Trophoblast cell (in vitro differentiated cells and primary cell): ENCODE measurements around the gene ZNF823.
"Not testable (repeated sequence)": the region's sequence is repeated elsewhere in the genome, so short reads cannot be mapped to it uniquely, and the experiment has no call there.

Experiments used
- DNase-seq, 2 donors: peaks; one replicate each; pipeline ENCODE4 v3.0.0-alpha.2; 2016
- H2AFZ ChIP-seq: 2 replicates; pipeline ENCODE4 v1.6.1; 2013; ENCODE audit warnings: low read length, moderate library complexity, mild to moderate bottlenecking; ENCODE audit not compliant: insufficient read depth, poor library complexity
- H2AK5ac ChIP-seq: 2 replicates; pipeline ENCODE4 v1.6.1; 2013; ENCODE audit warnings: mild to moderate bottlenecking, low read length
- H2BK120ac ChIP-seq: 2 replicates; pipeline ENCODE4 v1.6.1; 2013; ENCODE audit warnings: low read length, mild to moderate bottlenecking, moderate library complexity; ENCODE audit not compliant: insufficient read depth, poor library complexity
- H2BK12ac ChIP-seq: 2 replicates; pipeline ENCODE4 v1.6.1; 2013; ENCODE audit warnings: mild to moderate bottlenecking, low read length, moderate library complexity
- H2BK5ac ChIP-seq: 2 replicates; pipeline ENCODE4 v1.6.1; 2013; ENCODE audit warnings: low read length, low read depth, moderate library complexity, mild to moderate bottlenecking; ENCODE audit not compliant: poor library complexity
- H3K14ac ChIP-seq: 2 replicates; pipeline ENCODE4 v1.6.1; 2013; ENCODE audit warnings: mild to moderate bottlenecking, low read length
- H3K18ac ChIP-seq: 2 replicates; pipeline ENCODE4 v1.6.1; 2013; ENCODE audit warnings: mild to moderate bottlenecking, low read length
- H3K23ac ChIP-seq: 2 replicates; pipeline ENCODE4 v1.6.1; 2013; ENCODE audit warnings: low read length
- H3K27ac ChIP-seq: 2 replicates; pipeline ENCODE4 v1.5.1; 2013; ENCODE audit warnings: low read depth, mild to moderate bottlenecking, inconsistent platforms, low read length, moderate library complexity
- H3K27me3 ChIP-seq: 2 replicates; pipeline ENCODE4 v1.6.1; 2013; ENCODE audit warnings: inconsistent platforms, mild to moderate bottlenecking, low read length, moderate library complexity; ENCODE audit not compliant: insufficient read depth
- H3K36me3 ChIP-seq, 2 experiments: 1 replicate in 1 of 2; 2 replicates in 1 of 2; pipeline ENCODE4 v1.6.1; 2013; ENCODE audit warnings: low read length in 2 of 2, mild to moderate bottlenecking in 2 of 2, moderate library complexity in 1 of 2; ENCODE audit not compliant: insufficient read depth in 2 of 2, control insufficient read depth in 1 of 2
- H3K4ac ChIP-seq: 2 replicates; pipeline ENCODE4 v1.6.1; 2013; ENCODE audit warnings: low read depth, mild to moderate bottlenecking, low read length, moderate library complexity
- H3K4me1 ChIP-seq, 2 experiments: 1 replicate in 1 of 2; 2 replicates in 1 of 2; pipeline ENCODE4 v1.6.1; 2013; ENCODE audit warnings: low read length in 2 of 2, mild to moderate bottlenecking in 2 of 2, moderate library complexity in 1 of 2; ENCODE audit not compliant: insufficient read depth in 2 of 2, control insufficient read depth in 1 of 2
- H3K4me2 ChIP-seq: 2 replicates; pipeline ENCODE4 v1.6.1; 2013; ENCODE audit warnings: inconsistent platforms, mild to moderate bottlenecking, low read length, moderate library complexity
- H3K4me3 ChIP-seq: 2 replicates; pipeline ENCODE4 v1.5.1; 2013; ENCODE audit warnings: mild to moderate bottlenecking, low read depth, low read length, inconsistent platforms
- H3K79me1 ChIP-seq: one replicate; pipeline ENCODE4 v1.6.1; 2013; ENCODE audit warnings: low read length
- H3K79me2 ChIP-seq: 2 replicates; pipeline ENCODE4 v1.6.1; 2013; ENCODE audit warnings: low read length, mild to moderate bottlenecking; ENCODE audit not compliant: control insufficient read depth, insufficient read depth, poor library complexity
- H3K9ac ChIP-seq: 2 replicates; pipeline ENCODE4 v1.6.1; 2013; ENCODE audit warnings: mild to moderate bottlenecking, low read length
- H3K9me3 ChIP-seq: 2 replicates; pipeline ENCODE4 v1.6.1; 2013; ENCODE audit warnings: low read depth, mild to moderate bottlenecking, control low read depth, inconsistent platforms, low read length; ENCODE audit not compliant: insufficient read depth
- H4K12ac ChIP-seq: 2 replicates; pipeline ENCODE4 v1.6.1; 2013; ENCODE audit warnings: low read depth, mild to moderate bottlenecking, low read length, moderate library complexity
- H4K8ac ChIP-seq: 2 replicates; pipeline ENCODE4 v1.6.1; 2013; ENCODE audit warnings: low read depth, mild to moderate bottlenecking, low read length, moderate library complexity
- H4K91ac ChIP-seq: one replicate; pipeline ENCODE4 v1.6.1; 2013; ENCODE audit warnings: low read depth, mild to moderate bottlenecking, low read length, moderate library complexity
- WGBS: extraction: QIAGEN DNeasy Blood & Tissue Kit; methylation state at CpG from one replicate; pipeline ENCODE4 v1.1.7; 2013; ENCODE audit warnings: missing lambda C conversion rate; ENCODE audit not compliant: insufficient read length, insufficient coverage; ENCODE audit errors: extremely low coverage; 5-methylcytosine and 5-hydroxymethylcytosine counted together

The ZNF823 gene

GRCh38 chr19:11678504-11678903, 60.2 kb downstream of the ZNF823 start:
- H3K14ac ChIP-seq = no peak overlapping the region
- H3K9ac ChIP-seq = no peak overlapping the region
- H3K9me3 ChIP-seq = peaks cover 22% of the 10 kb centered on the region
- no peaks in the 10 kb centered on the region for H3K79me2 ChIP-seq
- H2BK5ac ChIP-seq = no peak overlapping the region
- H3K79me1 ChIP-seq = no peaks in the 10 kb centered on the region
- no peak overlapping the region for H3K4me3 ChIP-seq
- H3K23ac ChIP-seq = no peak overlapping the region
- H2BK12ac ChIP-seq = no peak overlapping the region
- H3K18ac ChIP-seq = no peak overlapping the region
- no peak overlapping the region for H3K4ac ChIP-seq
- H3K4me2 ChIP-seq = no peak overlapping the region
- H3K36me3 ChIP-seq = peaks cover 7 to 11% of the 10 kb centered on the region in 2 experiments
- WGBS = no CpG with 5 or more reads among the region's 1 CpG
- H2AFZ ChIP-seq = no peak overlapping the region
- DNase-seq = no peak
- H4K8ac ChIP-seq = no peak overlapping the region
- H3K4me1 ChIP-seq = no peaks in the 10 kb centered on the region
- H3K27ac ChIP-seq = no peak overlapping the region
- H3K27me3 ChIP-seq = no peaks in the 10 kb centered on the region
- no peak overlapping the region for H4K91ac ChIP-seq
- no peak overlapping the region for H4K12ac ChIP-seq
- no peak overlapping the region for H2BK120ac ChIP-seq
- H2AK5ac ChIP-seq = no peak overlapping the region

GRCh38 chr19:11676661-11677600, 61.8 kb downstream of the ZNF823 start:
- peaks cover 0 to 11% of the 10 kb centered on the region in 2 experiments for H3K36me3 ChIP-seq
- not testable (repeated sequence) for H3K14ac ChIP-seq, H3K79me2 ChIP-seq, H3K79me1 ChIP-seq, H3K18ac ChIP-seq, H4K12ac ChIP-seq, H3K4ac ChIP-seq, H4K91ac ChIP-seq, H3K9ac ChIP-seq, H2BK12ac ChIP-seq, H2BK120ac ChIP-seq, H3K4me1 ChIP-seq, H3K4me3 ChIP-seq, H3K27me3 ChIP-seq, H2AFZ ChIP-seq, DNase-seq, H3K23ac ChIP-seq, H3K4me2 ChIP-seq, H4K8ac ChIP-seq, H3K27ac ChIP-seq, H2BK5ac ChIP-seq, H2AK5ac ChIP-seq
- H3K9me3 ChIP-seq = peaks cover 20% of the 10 kb centered on the region
- no CpG with 5 or more reads among the region's 47 CpGs for WGBS

- no peak overlapping the region for H3K9ac ChIP-seq
- H2BK120ac ChIP-seq = no peak overlapping the region
- H3K79me2 ChIP-seq = no peaks in the 10 kb centered on the region
- H3K4me3 ChIP-seq = no peak overlapping the region
- H4K8ac ChIP-seq = no peak overlapping the region
- no peak overlapping the region for H4K12ac ChIP-seq
- H3K4me2 ChIP-seq = no peak overlapping the region
- no peak overlapping the region for H3K14ac ChIP-seq
- no peak overlapping the region for H2AFZ ChIP-seq
- no peak overlapping the region for H4K91ac ChIP-seq
- no peak overlapping the region for H2AK5ac ChIP-seq
- H3K9me3 ChIP-seq = peaks cover 16% of the 10 kb centered on the region
- no peak overlapping the region for H3K27ac ChIP-seq
- no peaks in the 10 kb centered on the region for H3K27me3 ChIP-seq
- no CpG with 5 or more reads among the region's 6 CpGs for WGBS
- no peak overlapping the region for H3K18ac ChIP-seq
- no peak for DNase-seq
- peaks cover 0 to 10% of the 10 kb centered on the region in 2 experiments for H3K36me3 ChIP-seq
- H3K4ac ChIP-seq = no peak overlapping the region
- H3K79me1 ChIP-seq = no peaks in the 10 kb centered on the region
- H2BK5ac ChIP-seq = no peak overlapping the region
- no peak overlapping the region for H2BK12ac ChIP-seq
- no peak overlapping the region for H3K23ac ChIP-seq
- H3K4me1 ChIP-seq = no peaks in the 10 kb centered on the region
Observed at GRCh38 chr19:11675569-11675968, 63.2 kb downstream of the ZNF823 start.

- H2BK5ac ChIP-seq = no peak overlapping the region
- peak overlapping the region; percentile 59 for H3K4me2 ChIP-seq
- H2BK12ac ChIP-seq = no peak overlapping the region
- no peak overlapping the region for H4K91ac ChIP-seq
- no peak overlapping the region for H3K14ac ChIP-seq
- no peaks in the 10 kb centered on the region for H3K4me1 ChIP-seq
- no peak overlapping the region for H2BK120ac ChIP-seq
- H3K27me3 ChIP-seq = no peaks in the 10 kb centered on the region
- no peak overlapping the region for H2AFZ ChIP-seq
- H3K9ac ChIP-seq = no peak overlapping the region
- H2AK5ac ChIP-seq = no peak overlapping the region
- no peak overlapping the region for H4K12ac ChIP-seq
- H3K79me1 ChIP-seq = no peaks in the 10 kb centered on the region
- no peak overlapping the region for H4K8ac ChIP-seq
- no peak overlapping the region for H3K23ac ChIP-seq
- H3K9me3 ChIP-seq = peaks cover 11% of the 10 kb centered on the region
- peaks cover 0 to 8% of the 10 kb centered on the region in 2 experiments for H3K36me3 ChIP-seq
- H3K27ac ChIP-seq = no peak overlapping the region
- no peak overlapping the region for H3K4ac ChIP-seq
- no CpG with 5 or more reads among the region's 26 CpGs for WGBS
- DNase-seq = no peak
- H3K79me2 ChIP-seq = no peaks in the 10 kb centered on the region
- no peak overlapping the region for H3K18ac ChIP-seq
- peak overlapping the region; percentile 11 for H3K4me3 ChIP-seq
Observed at GRCh38 chr19:11674067-11674492, 64.7 kb downstream of the ZNF823 start.
